K562 (cell line): ENCODE results near the gene TSHR. TPM values are rescaled to one million over a fixed set of nuclear protein-coding genes. Genes with fewer than 3 reads are reported as not detected.

ENCODE experiments used
- ATAC-seq: fragments of 200-7000 bp; cut with Tn5 transposase; 3 replicates; pipeline ENCODE4 v1.9.1; 2020; ENCODE audit warnings: moderate library complexity
- BruUV-seq: library from RNA; stranded (reverse); fragments of 400-500 nt; replicated peaks from 2 replicates; lab custom pipeline; 2021; lab: Mats Ljungman, UMichigan
- CTCF ChIA-PET: fragments of 300-600 bp; formaldehyde crosslinking; extraction: SDS; loops from one replicate; lab custom pipeline; 2021; ENCODE audit warnings: low intra/inter-chr PET ratio; lab: Yijun Ruan, JAX
- POLR2A ChIA-PET: fragments of 300-600, 350-650 bp; sonication (Branson Sonifier 250); formaldehyde crosslinking; extraction: SDS; loops from one replicate; lab custom pipeline; 2021; ENCODE audit warnings: antibody characterized with exemption, inconsistent platforms; lab: Yijun Ruan, JAX
- DNase-seq, 4 experiments: peaks; one replicate each; pipeline versions ENCODE4 v3.0.0 to v3.0.0-alpha.2; 2011 to 2018; ENCODE audit warnings: low spot score in 3 of 4, mixed read lengths in 3 of 4; ENCODE audit errors: extremely low read depth in 1 of 4
- FAIRE-seq: peaks from 2 replicates; lab custom pipeline; 2011; peaks lifted over from hg19 to GRCh38; lab: Jason Lieb, UNC
- H2AFZ ChIP-seq: 2 replicates; pipeline ENCODE4 v1.6.0; 2011; ENCODE audit warnings: low read depth, low read length, control low read depth, inconsistent platforms
- H3K27ac ChIP-seq: fragments of 200-600 bp; 3 replicates; pipeline ENCODE4 v1.8.0; 2011; ENCODE audit warnings: low read depth, mild to moderate bottlenecking, control low read depth, inconsistent platforms, low read length, moderate library complexity, mixed read lengths; ENCODE audit errors: extremely low read depth
- H3K27me3 ChIP-seq, 2 experiments: fragments of 300-600 bp in 1 of 2; 2 replicates in 1 of 2; 3 replicates in 1 of 2; pipeline versions ENCODE4 v1.6.0 to v1.8.0; 2011; ENCODE audit warnings: inconsistent platforms in 2 of 2, low read length in 2 of 2, mild to moderate bottlenecking in 1 of 2, mixed read lengths in 1 of 2, moderate library complexity in 1 of 2; ENCODE audit not compliant: control insufficient read depth in 2 of 2, insufficient read depth in 2 of 2
- H3K36me3 ChIP-seq: fragments of 300-600 bp; 3 replicates; pipeline ENCODE4 v1.8.0; 2011; ENCODE audit warnings: mild to moderate bottlenecking, low read length, inconsistent platforms; ENCODE audit not compliant: control insufficient read depth, insufficient read depth
- H3K4me1 ChIP-seq, 2 experiments: fragments of 200-600 bp in 1 of 2; replicated peaks in 1 of 2; 2 replicates in 1 of 2; 3 replicates in 1 of 2; pipeline versions ENCODE4 v1.5.1 to v1.8.0; 2011; ENCODE audit warnings: inconsistent platforms in 2 of 2, low read length in 2 of 2, mild to moderate bottlenecking in 1 of 2, mixed read lengths in 1 of 2, moderate library complexity in 1 of 2; ENCODE audit not compliant: control insufficient read depth in 2 of 2, insufficient read depth in 2 of 2
- H3K4me2 ChIP-seq: 2 replicates; pipeline ENCODE4 v1.6.1; 2011; ENCODE audit warnings: low read length, control low read depth, inconsistent platforms, mixed read lengths; ENCODE audit not compliant: insufficient read depth
- H3K4me3 ChIP-seq: fragments of 200-600 bp; sonication (generic), shearing (Covaris generic); 2 replicates; pipeline ENCODE4 v1.5.1; 2016; ENCODE audit warnings: control low read depth, inconsistent platforms
- H3K79me2 ChIP-seq: fragments of 200-600 bp; 3 replicates; pipeline ENCODE4 v1.8.0; 2011; ENCODE audit warnings: low read length, inconsistent platforms; ENCODE audit not compliant: control insufficient read depth, insufficient read depth
- H3K9ac ChIP-seq, 2 experiments: 2 replicates each; pipeline versions ENCODE4 v1.6.0 to v1.6.1; 2011; ENCODE audit warnings: low read depth in 2 of 2, low read length in 2 of 2, control low read depth in 1 of 2, inconsistent platforms in 1 of 2, mild to moderate bottlenecking in 1 of 2, mixed read lengths in 1 of 2; ENCODE audit not compliant: insufficient read depth in 1 of 2
- H3K9me1 ChIP-seq: one replicate; pipeline ENCODE4 v1.6.0; 2011; ENCODE audit warnings: inconsistent platforms, mild to moderate bottlenecking, low read length, moderate library complexity; ENCODE audit not compliant: control insufficient read depth, insufficient read depth
- H3K9me3 ChIP-seq: replicated peaks from 2 replicates; pipeline ENCODE4 v1.5.1; 2011; ENCODE audit warnings: low read depth, low read length, inconsistent platforms; ENCODE audit not compliant: control insufficient read depth, insufficient read depth
- H4K20me1 ChIP-seq: replicated peaks from 2 replicates; pipeline ENCODE4 v1.6.1; 2011; ENCODE audit warnings: low read length, inconsistent platforms, mixed read lengths; ENCODE audit not compliant: control insufficient read depth, insufficient read depth
- CUX1 ChIP-seq: fragments of 200-800 bp; sonication (Bioruptor generic); IDR thresholded peaks from 2 replicates; pipeline ENCODE4 v1.6.1; 2016; ENCODE audit warnings: missing genetic modification characterization, missing compliant biosample characterization
- ELK1 ChIP-seq: sonication (generic); formaldehyde crosslinking; IDR thresholded peaks from 2 replicates; pipeline ENCODE4 v1.8.1; 2022; ENCODE audit warnings: missing genetic modification reagents
- FOXJ3 ChIP-seq: sonication (generic); formaldehyde crosslinking; IDR thresholded peaks from 2 replicates; pipeline ENCODE4 v1.4.0; 2020; ENCODE audit warnings: mild to moderate bottlenecking, missing genetic modification reagents
- HINFP ChIP-seq: fragments of 450-650 bp; conservative IDR thresholded peaks from 2 replicates; pipeline ENCODE4 v1.6.1; 2016; ENCODE audit warnings: missing genetic modification characterization, low read depth, mild to moderate bottlenecking, control low read depth, missing compliant biosample characterization
- PTTG1 ChIP-seq: fragments of 450-650 bp; IDR thresholded peaks from 2 replicates; pipeline ENCODE4 v1.6.1; 2016; ENCODE audit warnings: low read depth, mild to moderate bottlenecking, missing genetic modification characterization, missing compliant biosample characterization
- RBM15 ChIP-seq: fragments of 200-400 bp; formaldehyde crosslinking; IDR thresholded peaks from 2 replicates; pipeline ENCODE4 v1.6.1; 2018; ENCODE audit warnings: mild to moderate bottlenecking, low read length, moderate library complexity; ENCODE audit not compliant: insufficient read depth
- TEAD2 ChIP-seq: fragments of 450-650 bp; IDR thresholded peaks from 2 replicates; pipeline ENCODE4 v1.6.1; 2016; ENCODE audit warnings: missing genetic modification characterization, control low read depth, missing compliant biosample characterization
- ZBTB34 ChIP-seq: fragments of 250-450 bp; sonication (Bioruptor Pico); IDR thresholded peaks from 2 replicates; pipeline ENCODE4 v1.8.0; 2021; ENCODE audit warnings: mild to moderate bottlenecking, moderate library complexity
- ZNF197 ChIP-seq: fragments of 200-800 bp; sonication (Bioruptor generic); IDR thresholded peaks from 2 replicates; pipeline ENCODE4 v1.6.1; 2016; ENCODE audit warnings: low read depth, missing genetic modification characterization, missing compliant biosample characterization
- ZNF431 ChIP-seq: sonication (generic); formaldehyde crosslinking; IDR thresholded peaks from 2 replicates; pipeline ENCODE4 v1.8.0; 2022; ENCODE audit warnings: mild to moderate bottlenecking, missing genetic modification reagents
- ZNF77 ChIP-seq: fragments of 250-450 bp; sonication (Bioruptor Pico); IDR thresholded peaks from 2 replicates; pipeline ENCODE4 v1.5.0; 2020
- WGBS: fragments of 100-300 bp; shearing (Covaris generic); methylation state at CpG from one replicate; pipeline ENCODE4 v1.1.6; 2016; ENCODE audit warnings: low coverage, mixed read lengths; ENCODE audit not compliant: insufficient coverage; ENCODE audit errors: missing lambda C conversion rate; 5-methylcytosine and 5-hydroxymethylcytosine counted together
- in situ Hi-C: fragments of 300-500 bp; cut with MboI; formaldehyde crosslinking; loops from 4 replicates; pipeline ENCODE4 v1.15.0; 2018; ENCODE audit warnings: inconsistent platforms, mixed read lengths
- intact Hi-C: fragments of 100-400 bp; cut with micrococcal nuclease; formaldehyde crosslinking; loops from 2 replicates; pipeline ENCODE4 v1.14.2; 2022
- polyA plus RNA-seq, 8 experiments: library from polyadenylated mRNA; depleted of rRNA in 4 of 8; stranded (reverse) in 5 of 8; unstranded in 3 of 8; fragments of >200 nt; fragmentation: Nextera tagmentation in 2 of 8; fragmentation: Illumina TruSeq in 1 of 8; extraction: Ambion mirVana in 2 of 8; extraction: Trizol in 1 of 8; gene quantifications; 2 replicates each; pipeline versions ENCODE4 v1.2.1 to v1.2.3, GENCODE V29; 2011 to 2014; ENCODE audit warnings: inconsistent platforms in 1 of 8, missing spikeins in 1 of 8
- total RNA-seq, 7 experiments: library from RNA; depleted of rRNA in 6 of 7; stranded (reverse); fragments of >200 nt in 6 of 7; fragmentation: Illumina TruSeq in 2 of 7; extraction: Trizol in 2 of 7; gene quantifications; 2 replicates each; pipeline versions ENCODE4 v1.2.1 to v1.2.3, GENCODE V29; 2011 to 2021; ENCODE audit warnings: low replicate concordance in 1 of 7

Gene TSHR
- total and polyA plus RNA-seq, 9 of the 15 experiments (the other 6 are each of a cell fraction or from before 2014, with no cell fraction given) = 0.01 to 0.10 TPM; not detected in 7

GRCh38 chr14:81120501-81120900, 165.1 kb downstream of the TSHR start:
- DNase-seq = no peak
- H3K27me3 ChIP-seq = no peaks in the 10 kb centered on the region
- no peaks in the 10 kb centered on the region for H3K36me3 ChIP-seq
- in situ Hi-C loops (no loop called here), intact Hi-C loops (no loop called here)
- 0 out of 2 replicates have a peak, but pooled peaks cover under 1% of the 10 kb centered on the region for H3K9me3 ChIP-seq
- H3K4me3 ChIP-seq = no peak overlapping the region
- H3K9me1 ChIP-seq = no peaks in the 10 kb centered on the region
- no peaks in the 10 kb centered on the region for H3K79me2 ChIP-seq
- H3K4me2 ChIP-seq = no peak overlapping the region
- 0% methylated on average over 2 of the region's 2 CpGs for WGBS
- FAIRE-seq = no peak
- TF ChIP-seq FOXJ3 (CRISPR knock-in tag) = no peak
- TF ChIP-seq RBM15 = no peak
- TF ChIP-seq ZNF77 = no peak
- no peak for TF ChIP-seq TEAD2 (tag)
- no peak for TF ChIP-seq ZNF197 (CRISPR knock-in tag)
- TF ChIP-seq HINFP (tag) = no peak
- TF ChIP-seq ZNF431 (CRISPR knock-in tag) = no peak
- no peak for TF ChIP-seq ELK1 (CRISPR knock-in tag)
- no peak for TF ChIP-seq PTTG1
- no peak for TF ChIP-seq CUX1
- no peak for TF ChIP-seq ZBTB34 (CRISPR knock-in tag)
- H4K20me1 ChIP-seq = no peaks in the 10 kb centered on the region
- no TSS peak for BruUV-seq
- no peaks in the 10 kb centered on the region for H3K4me1 ChIP-seq
- no peak overlapping the region for H2AFZ ChIP-seq
- ChIA-PET CTCF (no interaction called here), POLR2A (no interaction called here)
- no peak overlapping the region for H3K27ac ChIP-seq
- no peak for ATAC-seq
- no peak overlapping the region for H3K9ac ChIP-seq
